A673 (cell line): ENCODE measurements around the gene FRAS1.

Experiments used
- EZH2 ChIP-seq: fragments of 200-600 bp; sonication (generic); IDR thresholded peaks from 2 replicates; pipeline ENCODE4 v1.6.1; 2017; ENCODE audit warnings: borderline replicate concordance, low read depth, mild to moderate bottlenecking, mixed read lengths, antibody characterized with exemption, low read length; ENCODE audit not compliant: poor library complexity, severe bottlenecking
- TF ChIP-seq, protein P1 (sequence below): fragments of 300-800, 200-600 bp; sonication (generic); conservative IDR thresholded peaks from 2 replicates; pipeline ENCODE4 v1.5.1; 2017; ENCODE audit warnings: low read depth, mild to moderate bottlenecking, antibody characterized with exemption, low read length, moderate library complexity, mixed read lengths

- TF ChIP-seq, protein P1, sequence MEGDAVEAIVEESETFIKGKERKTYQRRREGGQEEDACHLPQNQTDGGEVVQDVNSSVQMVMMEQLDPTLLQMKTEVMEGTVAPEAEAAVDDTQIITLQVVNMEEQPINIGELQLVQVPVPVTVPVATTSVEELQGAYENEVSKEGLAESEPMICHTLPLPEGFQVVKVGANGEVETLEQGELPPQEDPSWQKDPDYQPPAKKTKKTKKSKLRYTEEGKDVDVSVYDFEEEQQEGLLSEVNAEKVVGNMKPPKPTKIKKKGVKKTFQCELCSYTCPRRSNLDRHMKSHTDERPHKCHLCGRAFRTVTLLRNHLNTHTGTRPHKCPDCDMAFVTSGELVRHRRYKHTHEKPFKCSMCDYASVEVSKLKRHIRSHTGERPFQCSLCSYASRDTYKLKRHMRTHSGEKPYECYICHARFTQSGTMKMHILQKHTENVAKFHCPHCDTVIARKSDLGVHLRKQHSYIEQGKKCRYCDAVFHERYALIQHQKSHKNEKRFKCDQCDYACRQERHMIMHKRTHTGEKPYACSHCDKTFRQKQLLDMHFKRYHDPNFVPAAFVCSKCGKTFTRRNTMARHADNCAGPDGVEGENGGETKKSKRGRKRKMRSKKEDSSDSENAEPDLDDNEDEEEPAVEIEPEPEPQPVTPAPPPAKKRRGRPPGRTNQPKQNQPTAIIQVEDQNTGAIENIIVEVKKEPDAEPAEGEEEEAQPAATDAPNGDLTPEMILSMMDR: no peak
- no peak for TF ChIP-seq EZH2
Measured at GRCh38 chr4:78186597-78187543, 129.7 kb downstream of the FRAS1 start.
